Measurements from ENCODE around the gene TEKT3.

The TEKT3 gene

GRCh38 chr17:15368600-15368999 lies 27.2 kb upstream of the TEKT3 start:
- no peak for DNase-seq (ENCODE audit: low read depth)
- TF ChIP-seq CTCF (conservative IDR thresholded peaks at IDR 0.05; ENCODE audit: low read depth, low read length) = no peak
- H3K4me3 ChIP-seq (ENCODE audit: low read depth, low read length) = no peak overlapping the region

- no peak for TF ChIP-seq CTCF (conservative IDR thresholded peaks at IDR 0.05; ENCODE audit: low read depth, low read length)
- DNase-seq (ENCODE audit: low read depth) = no peak
- no peak overlapping the region for H3K4me3 ChIP-seq (ENCODE audit: low read depth, low read length)
These were observed 24.6 kb upstream of the TEKT3 start for GRCh38 chr17:15366026-15366425.

- no peak overlapping the region for H3K4me3 ChIP-seq (ENCODE audit: low read depth, low read length)
- TF ChIP-seq CTCF (conservative IDR thresholded peaks at IDR 0.05; ENCODE audit: low read depth, low read length) = no peak
- DNase-seq (ENCODE audit: low read depth) = peak; percentile 10
These were observed 23.2 kb upstream of the TEKT3 start for GRCh38 chr17:15364615-15365014.

GRCh38 chr17:15363702-15364101 lies 22.3 kb upstream of the TEKT3 start:
- DNase-seq (ENCODE audit: low read depth) = no peak
- no peak overlapping the region for H3K4me3 ChIP-seq (ENCODE audit: low read depth, low read length)
- TF ChIP-seq CTCF (conservative IDR thresholded peaks at IDR 0.05; ENCODE audit: low read depth, low read length) = no peak

GRCh38 chr17:15361592-15361991 lies 20.2 kb upstream of the TEKT3 start:
- no peak for DNase-seq (ENCODE audit: low read depth)
- TF ChIP-seq CTCF (conservative IDR thresholded peaks at IDR 0.05; ENCODE audit: low read depth, low read length) = no peak
- no peak overlapping the region for H3K4me3 ChIP-seq (ENCODE audit: low read depth, low read length)

- H3K4me3 ChIP-seq (ENCODE audit: low read depth, low read length) = no peak overlapping the region
- no peak for DNase-seq (ENCODE audit: low read depth)
- no peak for TF ChIP-seq CTCF (conservative IDR thresholded peaks at IDR 0.05; ENCODE audit: low read depth, low read length)
These were observed 19.8 kb upstream of the TEKT3 start for GRCh38 chr17:15361151-15361550.

GRCh38 chr17:15354256-15354655 lies 12.9 kb upstream of the TEKT3 start:
- DNase-seq (ENCODE audit: low read depth) = no peak
- no peak for TF ChIP-seq CTCF (conservative IDR thresholded peaks at IDR 0.05; ENCODE audit: low read depth, low read length)
- H3K4me3 ChIP-seq (ENCODE audit: low read depth, low read length) = no peak overlapping the region

All from choroid plexus epithelial cell (primary cell).